Measurements from ENCODE around the gene IFNA4.

The IFNA4 gene

DNA sequence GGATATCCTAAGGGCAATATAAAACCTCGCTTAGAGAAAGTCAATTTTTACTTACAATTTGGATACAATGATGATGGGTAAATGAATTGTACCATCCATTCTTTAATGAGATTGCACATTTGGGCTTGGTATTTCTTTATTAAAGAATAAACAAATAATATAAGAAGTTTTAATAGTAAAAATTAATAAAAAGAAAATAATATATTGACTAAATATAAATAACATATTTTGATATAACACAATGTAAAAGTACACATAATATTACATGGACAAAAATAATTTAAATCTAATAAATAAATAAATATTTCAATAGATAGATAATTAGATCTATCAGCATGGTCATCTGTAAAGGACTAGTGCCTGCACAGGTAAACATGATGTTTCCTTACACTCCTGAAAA lies 21.9 kb downstream of the IFNA4 start:
- DNase-seq (ENCODE audit: low spot score): no peak

DNA sequence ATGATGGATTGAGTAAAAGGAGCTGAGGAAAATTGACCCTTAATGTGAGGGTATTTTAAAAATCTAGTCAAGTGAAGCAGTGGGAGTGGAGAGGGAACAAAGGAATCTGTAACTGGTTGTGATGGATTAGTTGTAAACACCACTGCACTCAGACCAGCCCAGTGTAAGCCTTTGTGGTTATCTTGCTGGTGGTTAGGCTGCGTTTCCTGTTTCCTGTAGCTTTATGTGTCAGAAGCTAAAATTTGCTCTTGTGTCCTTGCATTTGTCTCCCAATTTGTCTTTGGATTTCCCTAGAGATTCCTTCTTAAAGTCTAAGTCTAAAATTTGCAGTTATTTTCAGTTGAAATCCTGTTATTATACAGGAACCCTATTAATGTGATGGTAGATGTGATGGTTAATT lies 27.2 kb downstream of the IFNA4 start:
- no peak for DNase-seq (ENCODE audit: low spot score)

DNA sequence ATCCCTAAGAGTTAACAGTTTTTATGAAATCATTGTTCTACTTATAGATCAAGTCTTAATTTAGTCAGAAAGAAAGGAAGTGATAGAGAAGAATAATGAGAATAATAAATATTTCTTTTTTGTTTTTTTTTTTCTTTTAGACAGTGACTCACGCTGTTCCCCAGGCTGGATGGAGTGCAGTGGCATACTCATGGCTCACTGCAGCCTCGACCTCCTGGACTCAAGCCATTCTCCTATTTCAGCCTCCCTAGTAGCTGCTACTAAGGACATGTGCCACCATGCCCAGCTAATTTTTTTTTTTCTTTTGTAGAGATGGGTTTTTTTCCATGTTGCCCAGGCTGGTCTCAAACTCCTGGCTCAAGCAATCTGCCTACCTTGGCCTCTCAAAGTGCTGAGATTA lies 31.9 kb downstream of the IFNA4 start:
- no peak for DNase-seq (ENCODE audit: low spot score)

DNA sequence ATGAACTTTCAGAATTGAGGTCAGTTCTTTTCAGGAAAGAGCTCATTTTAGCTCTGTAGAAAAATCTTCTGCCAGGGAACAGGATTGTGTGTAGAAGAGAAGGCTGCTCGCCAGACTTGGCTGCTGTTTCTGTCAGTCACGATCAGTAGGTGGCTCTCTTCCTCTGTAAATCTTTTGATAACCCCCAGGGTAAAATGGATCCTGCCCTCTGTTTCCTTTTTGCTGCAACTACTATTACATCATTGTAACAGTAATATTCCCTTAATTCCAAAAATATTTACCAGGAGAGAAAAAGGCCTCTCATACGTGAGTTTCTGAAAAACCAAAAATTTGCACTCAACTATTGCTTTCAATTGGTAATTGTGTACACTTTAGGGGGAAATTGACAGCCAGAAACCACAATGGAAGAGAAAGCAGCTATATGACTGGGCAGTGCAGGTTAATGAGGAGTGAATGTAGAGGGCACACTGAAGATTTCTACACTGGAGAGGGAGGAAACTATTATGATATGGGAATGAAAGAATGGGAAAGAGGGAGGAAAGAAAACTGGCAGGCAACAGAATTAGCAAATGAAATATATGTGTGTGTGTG lies 33.3 kb downstream of the IFNA4 start:
- DNase-seq (ENCODE audit: low spot score): no peak

DNA sequence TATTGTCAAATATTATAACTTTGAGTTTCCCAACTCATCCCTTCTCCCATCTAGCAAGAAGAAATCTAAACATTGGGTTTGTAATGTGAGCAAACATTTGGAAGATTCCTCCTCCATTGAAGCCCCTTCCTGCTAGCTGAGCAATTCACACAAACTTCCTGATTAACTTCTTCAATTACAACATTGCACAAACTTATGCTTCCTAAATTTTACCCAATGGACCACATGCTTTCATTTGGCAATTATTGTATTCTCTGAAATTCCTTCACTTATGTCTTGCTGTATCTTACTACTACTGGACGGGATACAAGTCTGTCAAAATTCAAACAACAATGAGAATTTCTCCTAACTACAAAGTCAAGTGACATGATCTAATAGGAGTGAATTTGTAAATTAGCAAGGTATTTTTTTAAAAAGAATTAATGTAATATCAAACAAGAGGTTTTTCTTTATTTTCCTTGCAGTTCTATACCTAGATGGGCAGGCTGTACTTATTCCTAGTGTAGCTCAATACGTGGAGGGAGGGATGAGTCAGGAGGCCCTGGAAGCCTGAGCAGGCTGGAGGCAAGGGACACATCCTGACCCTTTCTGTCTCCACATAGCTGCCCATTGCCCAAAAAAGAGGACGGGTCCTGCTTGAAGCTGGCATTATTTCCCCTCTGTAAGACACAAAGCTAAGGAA lies 33.9 kb downstream of the IFNA4 start:
- DNase-seq (ENCODE audit: low spot score): no peak

DNA sequence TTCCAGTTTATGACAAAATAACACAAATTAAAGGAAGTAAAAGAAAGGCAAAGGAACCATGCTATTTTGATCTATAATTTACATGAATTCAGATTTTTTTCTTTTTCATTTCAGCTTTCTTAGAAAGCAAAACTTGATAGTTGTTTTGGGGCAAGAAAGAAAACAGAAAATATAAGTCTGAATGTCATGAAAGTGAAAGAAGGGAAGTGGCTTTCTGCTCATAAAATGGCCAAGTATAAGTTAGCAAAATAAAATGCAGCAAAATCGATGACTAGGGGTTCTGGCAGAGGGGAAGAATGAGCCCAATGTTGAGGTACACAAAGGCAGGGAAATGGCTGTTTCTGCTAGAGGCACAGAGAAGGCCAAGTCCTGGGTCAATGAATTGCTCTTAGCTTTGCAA lies 42.8 kb downstream of the IFNA4 start:
- DNase-seq (ENCODE audit: low spot score): no peak

DNA sequence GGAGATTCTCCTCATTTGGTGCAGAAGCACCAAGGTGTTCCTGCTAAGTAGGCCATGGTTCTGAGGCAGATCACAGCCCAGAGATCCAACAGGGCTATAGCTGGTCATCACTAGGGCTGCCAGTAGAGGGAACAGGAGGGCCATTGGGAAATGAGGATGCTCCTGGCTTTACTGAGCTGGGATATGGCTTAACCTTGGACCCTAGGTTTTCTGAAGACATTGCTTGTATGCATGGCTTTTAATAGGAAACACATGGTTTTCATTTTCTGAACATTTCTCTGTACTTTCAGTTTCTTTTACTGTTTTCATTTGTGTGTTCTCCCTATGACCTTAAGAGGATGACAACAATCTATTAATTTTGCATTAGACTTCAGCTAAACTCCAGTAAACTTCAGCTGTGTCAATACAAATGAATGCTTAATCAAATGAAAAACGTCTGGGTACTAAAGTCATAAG lies 45.9 kb downstream of the IFNA4 start, which contains the start of gene IFNW1:
Gene IFNW1 (minus strand): TSS at position 406 of the 456 bp plus-strand sequence. CDS start 262 bp downstream, at position 144.
- DNase-seq (ENCODE audit: low spot score): no peak

DNA sequence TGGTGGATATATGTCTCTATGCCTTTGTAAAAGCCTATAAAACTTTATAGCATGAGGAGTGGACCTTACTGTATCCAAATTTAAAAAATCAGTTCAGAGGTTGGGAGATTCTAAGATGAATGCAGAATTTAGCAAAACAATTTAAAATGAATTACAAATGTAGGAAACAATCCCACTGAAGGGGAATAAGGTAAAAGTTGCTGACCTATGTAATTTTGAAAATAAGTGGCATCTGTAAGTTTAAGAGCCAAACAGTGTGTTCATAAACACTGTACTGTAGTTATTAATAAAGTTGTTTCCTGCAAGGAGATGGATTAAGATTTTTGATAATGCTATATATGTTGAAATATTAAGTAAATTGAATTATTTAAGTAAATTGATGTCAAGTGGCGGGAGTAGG lies 50.4 kb downstream of the IFNA4 start:
- DNase-seq (ENCODE audit: low spot score): no peak
